Stimulated activated CD8-positive, alpha-beta memory T cell treated with anti-CD3 and anti-CD28 coated beads, Interleukin-4, amount 100 ng/mL, for 1 hour (primary cell): ENCODE measurements around the gene NGFR.

Experiments used
- DNase-seq, 2 donors: peaks; one replicate each; pipeline ENCODE4 v3.0.0-alpha.2; 2020; ENCODE audit warnings: low read depth in 2 of 2, low spot score in 1 of 2

Gene NGFR

DNA sequence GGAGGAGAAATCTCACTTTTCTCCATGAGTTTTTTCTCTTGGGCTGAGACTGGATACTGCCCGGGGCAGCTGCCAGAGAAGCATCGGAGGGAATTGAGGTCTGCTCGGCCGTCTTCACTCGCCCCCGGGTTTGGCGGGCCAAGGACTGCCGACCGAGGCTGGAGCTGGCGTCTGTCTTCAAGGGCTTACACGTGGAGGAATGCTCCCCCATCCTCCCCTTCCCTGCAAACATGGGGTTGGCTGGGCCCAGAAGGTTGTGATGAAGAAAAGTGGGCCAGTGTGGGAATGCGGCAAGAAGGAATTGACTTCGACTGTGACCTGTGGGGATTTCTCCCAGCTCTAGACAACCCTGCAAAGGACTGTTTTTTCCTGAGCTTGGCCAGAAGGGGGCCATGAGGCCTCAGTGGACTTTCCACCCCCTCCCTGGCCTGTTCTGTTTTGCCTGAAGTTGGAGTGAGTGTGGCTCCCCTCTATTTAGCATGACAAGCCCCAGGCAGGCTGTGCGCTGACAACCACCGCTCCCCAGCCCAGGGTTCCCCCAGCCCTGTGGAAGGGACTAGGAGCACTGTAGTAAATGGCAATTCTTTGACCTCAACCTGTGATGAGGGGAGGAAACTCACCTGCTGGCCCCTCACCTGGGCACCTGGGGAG lies 19.1 kb downstream of the NGFR start:
- no peak for DNase-seq

- DNase-seq, result no peak
Observed at GRCh38 chr17:49515196-49515770, 20.2 kb downstream of the NGFR start.

- DNase-seq, result no peak
Observed at GRCh38 chr17:49516180-49516579, 21.1 kb downstream of the NGFR start.

- no peak for DNase-seq
Observed at GRCh38 chr17:49518346-49519078, 23.4 kb downstream of the NGFR start.

DNA sequence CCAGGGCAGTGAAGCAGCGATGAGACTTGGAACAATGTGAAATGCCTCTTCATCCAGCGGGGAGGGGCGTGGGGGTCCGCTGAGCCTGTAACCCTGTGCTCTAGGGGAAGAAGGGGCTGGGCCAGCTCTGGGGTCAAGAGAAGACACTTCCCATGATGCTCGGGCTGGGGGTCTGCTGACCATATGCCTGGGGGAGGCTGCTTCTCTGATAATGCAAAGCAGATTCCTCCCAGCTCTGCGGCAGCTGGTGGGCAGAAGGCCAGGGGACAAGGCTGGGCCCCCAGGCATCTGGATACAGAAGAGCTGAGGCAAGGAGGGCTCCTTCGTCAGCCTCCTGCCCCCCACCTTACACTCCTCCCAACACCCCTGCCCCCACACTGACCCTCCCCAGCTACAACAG lies 24.7 kb downstream of the NGFR start:
- no peak for DNase-seq

GRCh38 chr17:49520386-49521087 lies 25.4 kb downstream of the NGFR start:
- DNase-seq, result no peak

DNA sequence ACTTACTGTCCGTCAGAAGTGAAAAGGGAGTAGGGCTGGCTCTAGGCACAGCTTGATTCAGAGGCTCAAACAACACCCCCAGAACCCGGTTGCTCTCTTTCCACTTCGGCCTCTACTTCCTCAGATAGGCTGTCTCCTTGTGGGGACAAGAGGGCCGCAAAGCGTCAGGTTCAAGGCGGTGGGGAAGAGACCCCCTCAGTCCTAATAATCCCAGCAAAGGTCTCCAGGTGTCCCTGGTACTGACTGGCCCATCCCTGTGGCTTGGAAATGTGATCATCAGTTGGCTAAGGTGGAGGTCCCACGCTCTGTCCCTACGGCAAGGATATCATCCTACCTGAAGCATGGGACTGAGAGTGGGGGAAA lies 26.0 kb downstream of the NGFR start:
- DNase-seq, result no peak

- DNase-seq, result no peak
Observed at GRCh38 chr17:49521471-49522356, 26.6 kb downstream of the NGFR start.

- no peak for DNase-seq
Observed at GRCh38 chr17:49522357-49522890, 27.3 kb downstream of the NGFR start.

- no peak for DNase-seq
Observed at GRCh38 chr17:49523196-49523595, 28.1 kb downstream of the NGFR start.

GRCh38 chr17:49523706-49524472 lies 28.8 kb downstream of the NGFR start:
- DNase-seq, result no peak

DNA sequence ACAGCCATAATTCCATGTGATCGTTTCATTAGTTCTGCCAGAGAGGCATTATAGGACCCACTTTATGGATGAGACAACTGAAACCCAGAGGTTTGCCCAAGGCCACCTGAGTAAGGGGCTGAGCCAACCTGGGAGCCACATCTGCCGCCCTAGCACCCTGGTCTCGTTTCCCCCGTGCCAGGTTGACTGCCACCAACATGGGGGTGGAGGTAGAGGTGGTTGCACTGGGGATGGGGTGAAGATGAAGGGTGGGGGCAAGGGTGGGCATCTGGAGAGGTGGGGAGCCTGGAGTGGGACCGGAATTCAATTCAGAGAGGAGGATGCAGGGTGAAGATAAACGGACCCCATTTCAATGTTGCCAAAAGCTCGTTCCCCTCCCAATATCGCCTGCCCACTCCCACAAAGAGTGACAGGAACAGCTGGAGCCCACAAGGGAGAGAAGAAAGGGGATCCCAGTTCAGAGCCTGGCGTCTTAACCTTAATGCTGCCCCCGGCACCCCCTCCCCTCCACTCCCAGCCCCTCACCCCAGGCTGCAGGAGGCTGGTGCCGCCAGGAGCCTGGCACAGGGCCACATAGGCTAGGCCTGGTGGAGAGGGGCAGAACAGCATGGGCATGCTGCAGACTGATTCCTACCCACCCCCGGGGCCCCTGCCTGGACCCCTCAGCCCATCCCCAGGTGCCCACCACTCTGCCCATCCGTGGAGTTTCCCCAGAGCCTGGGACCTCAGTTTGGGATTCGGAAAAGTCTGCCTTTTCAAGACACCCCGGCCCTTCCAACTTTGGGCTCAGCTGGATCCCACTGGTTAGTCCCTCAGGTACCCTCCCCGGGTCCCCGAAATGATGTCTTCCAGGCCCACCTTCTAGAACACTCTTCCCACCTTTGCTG lies 29.6 kb downstream of the NGFR start:
- DNase-seq, result no peak

DNA sequence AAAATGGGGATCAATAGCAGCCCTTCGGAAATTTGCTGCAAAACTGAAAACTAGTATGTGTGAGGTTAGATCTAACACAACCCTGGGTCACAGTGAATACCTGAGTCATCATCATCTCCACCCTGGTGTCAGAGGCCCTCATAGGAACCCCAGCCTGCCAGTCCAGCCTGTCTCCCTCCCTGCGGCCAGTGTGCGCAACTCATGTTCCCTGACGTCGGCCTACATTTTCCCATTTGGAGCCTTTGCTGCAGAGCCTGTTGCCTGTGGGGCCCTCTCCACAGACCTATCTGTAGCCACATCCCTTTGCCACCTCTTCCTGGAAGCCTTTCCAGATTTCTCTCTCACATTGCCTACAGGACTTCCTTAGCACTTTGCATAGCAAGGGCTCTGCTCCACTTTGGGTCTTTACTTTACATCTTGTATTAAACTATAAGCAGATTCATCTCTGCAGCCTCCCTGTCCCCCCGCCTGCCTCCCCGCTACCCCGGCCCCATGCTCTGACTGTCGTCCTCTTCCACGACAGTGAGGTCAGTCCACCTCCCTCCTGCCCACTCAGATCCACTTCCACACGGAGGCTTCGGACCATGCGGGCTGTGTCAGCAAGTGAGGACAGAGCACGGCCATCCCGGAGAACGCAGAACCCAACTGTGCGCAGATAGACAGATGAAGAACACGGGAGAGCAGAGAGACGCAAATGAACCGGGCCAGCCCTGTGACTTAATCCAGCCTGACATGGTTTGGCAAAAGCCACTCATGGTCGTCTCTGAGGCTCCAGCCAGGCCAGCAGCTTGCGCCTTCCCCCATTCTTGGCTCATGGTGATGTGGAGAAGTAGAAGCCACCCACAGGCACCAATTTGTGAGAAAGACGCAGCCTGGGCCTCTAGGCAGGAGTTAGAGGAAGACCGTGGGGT lies 31.0 kb downstream of the NGFR start:
- no peak for DNase-seq

DNA sequence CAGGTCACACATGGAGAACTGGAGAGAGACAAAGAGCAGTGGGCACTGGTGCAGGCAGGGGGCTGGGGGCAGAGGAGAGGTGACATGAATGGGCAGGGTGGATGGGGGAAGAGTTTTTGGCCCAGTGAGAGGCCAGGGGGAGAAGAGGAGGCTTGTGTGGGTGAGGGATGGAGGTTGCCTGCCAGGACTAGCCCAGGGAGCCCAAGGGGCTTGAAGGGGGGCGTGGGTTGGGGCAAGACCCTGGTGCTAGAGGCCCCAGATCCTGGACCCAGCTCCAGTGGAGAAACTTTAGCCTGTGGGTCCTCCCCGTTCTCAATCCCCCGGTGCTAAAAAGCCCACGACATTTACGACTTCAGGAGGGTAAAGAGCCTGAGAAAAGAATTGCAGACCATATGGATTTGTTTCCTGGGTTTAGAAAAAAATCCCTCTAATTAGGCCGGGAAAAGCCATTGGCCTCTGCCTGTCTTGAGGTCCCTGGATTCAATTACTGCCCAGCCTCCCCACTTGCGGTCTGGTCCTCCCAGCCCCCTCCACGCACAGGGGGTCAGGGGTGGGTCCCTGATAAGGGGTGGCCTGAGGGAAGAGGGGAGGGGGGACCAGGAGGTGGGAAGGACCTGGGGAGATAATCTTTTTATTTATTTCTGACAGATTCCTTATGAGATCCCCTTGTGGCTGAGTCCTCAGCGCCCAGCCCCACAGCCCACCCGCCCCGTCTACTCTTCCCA lies 33.0 kb downstream of the NGFR start:
- no peak for DNase-seq

DNA sequence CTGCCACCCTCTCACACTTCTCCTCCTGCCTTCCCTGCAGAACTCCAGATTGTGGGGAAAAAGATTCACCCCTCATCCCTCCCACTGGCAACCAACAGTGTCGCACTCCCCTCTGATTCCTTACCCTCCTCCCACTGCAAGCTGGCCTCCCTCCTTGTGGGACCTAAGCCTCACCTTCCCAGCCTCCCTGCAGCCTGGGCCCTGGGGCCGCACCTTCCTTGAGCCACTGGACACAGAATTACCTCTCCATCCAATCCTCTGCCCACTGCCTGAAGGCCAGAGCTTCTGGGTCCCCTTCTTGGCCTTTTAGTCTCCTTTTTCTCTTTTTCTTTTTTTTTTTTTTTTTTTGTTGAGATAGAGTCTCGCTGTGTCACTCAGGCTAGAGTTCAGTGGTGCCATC lies 33.9 kb downstream of the NGFR start:
- no peak for DNase-seq

DNA sequence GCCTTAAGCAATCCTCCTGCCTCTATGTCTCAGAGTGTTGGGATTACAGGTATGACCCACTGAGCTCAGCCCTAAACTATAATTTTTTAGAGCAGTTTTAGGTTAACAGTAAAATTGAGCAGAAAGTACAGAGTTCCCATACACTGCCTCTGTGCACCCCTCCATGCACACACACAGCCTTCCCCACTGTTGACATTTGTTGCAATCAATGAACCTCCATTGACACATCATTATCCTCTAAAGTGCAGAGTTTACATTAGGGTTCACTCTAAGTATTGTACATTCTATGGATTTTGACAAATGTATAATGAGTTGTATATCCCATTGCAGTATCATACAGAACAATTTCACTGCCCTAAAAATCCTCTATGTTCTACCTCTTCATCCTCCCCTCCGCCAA lies 35.0 kb downstream of the NGFR start:
- DNase-seq, result no peak

DNA sequence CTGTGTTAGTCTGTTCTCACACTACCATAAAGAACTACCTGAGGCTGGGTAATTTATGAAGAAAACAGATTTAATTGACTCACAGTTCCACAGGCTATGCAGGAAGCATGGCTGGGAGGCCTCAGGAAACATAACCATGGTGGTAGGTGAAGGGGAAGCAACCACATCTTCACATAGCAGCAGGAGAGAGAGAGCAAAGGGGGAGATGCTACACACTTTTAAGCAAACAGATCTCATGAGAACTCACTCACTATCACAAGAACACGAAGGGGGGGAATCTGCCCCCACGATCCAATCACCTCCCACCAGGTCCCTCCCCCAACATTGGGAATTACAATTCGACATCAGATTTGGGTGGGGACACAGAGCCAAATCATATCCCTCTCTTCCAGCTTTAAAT lies 48.8 kb downstream of the NGFR start:
- DNase-seq, result no peak
